ENCODE measurements around the gene ACBD3.

DNA sequence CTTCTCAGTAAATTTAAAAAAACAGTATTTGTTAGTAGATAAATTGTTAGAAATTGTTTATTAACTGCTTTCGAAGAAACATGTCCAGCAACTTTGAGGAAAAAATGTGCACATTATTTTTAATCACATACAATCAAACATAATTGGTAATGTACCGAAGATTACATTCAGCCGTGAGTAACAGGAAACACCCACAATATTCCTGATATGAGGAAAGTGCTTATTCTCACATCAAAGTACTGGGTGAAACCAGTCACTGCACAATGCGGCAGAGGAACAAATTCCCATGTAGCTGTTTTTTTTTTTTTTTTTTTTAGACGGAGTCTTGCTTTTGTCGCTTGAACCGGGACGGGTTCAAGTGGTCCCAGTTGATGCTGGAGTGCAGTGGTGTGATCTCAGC, 9.7 kb downstream of the ACBD3 start:
- no peak for TF ChIP-seq TAF1 (IDR thresholded peaks at IDR 0.05; ENCODE audit: borderline replicate concordance, low read depth, low read length)
- no peak for TF ChIP-seq POLR2A (IDR thresholded peaks at IDR 0.05; ENCODE audit: low read depth, low read length)
- no peak for TF ChIP-seq POLR2AphosphoS5 (IDR thresholded peaks at IDR 0.05; ENCODE audit: low read depth, low read length)
